ENCODE measurements around the gene VIL1.

VIL1 gene

GRCh38 chr2:218418717-218419458 lies at the start of gene VIL1:
Gene VIL1 (plus strand): TSS chr2:218419123. CDS start chr2:218423779, 4,656 bp downstream.
- TF ChIP-seq CTCF (IDR thresholded peaks at IDR 0.05; ENCODE audit: control insufficient read depth, extremely low read depth, insufficient read depth), result no peak
- DNase-seq (ENCODE audit: low read depth), result no peak
- no peak within 1 kb of the TSS for H3K4me3 ChIP-seq (ENCODE audit: low read depth, low read length)

- no peak overlapping the region for H3K4me3 ChIP-seq (ENCODE audit: low read depth, low read length)
- peak; percentile 37 for DNase-seq (ENCODE audit: low read depth)
- TF ChIP-seq CTCF (IDR thresholded peaks at IDR 0.05; ENCODE audit: control insufficient read depth, extremely low read depth, insufficient read depth), result no peak
Observed at GRCh38 chr2:218369330-218369729, 49.6 kb upstream of the VIL1 start.

- no peak overlapping the region for H3K4me3 ChIP-seq (ENCODE audit: low read depth, low read length)
- TF ChIP-seq CTCF (IDR thresholded peaks at IDR 0.05; ENCODE audit: control insufficient read depth, extremely low read depth, insufficient read depth), result no peak
- no peak for DNase-seq (ENCODE audit: low read depth)
Observed at GRCh38 chr2:218370410-218371063, 48.4 kb upstream of the VIL1 start.

- no peak overlapping the region for H3K4me3 ChIP-seq (ENCODE audit: low read depth, low read length)
- DNase-seq (ENCODE audit: low read depth), result no peak
- no peak for TF ChIP-seq CTCF (IDR thresholded peaks at IDR 0.05; ENCODE audit: control insufficient read depth, extremely low read depth, insufficient read depth)
Observed at GRCh38 chr2:218371983-218372350, 47.0 kb upstream of the VIL1 start.

- no peak for TF ChIP-seq CTCF (IDR thresholded peaks at IDR 0.05; ENCODE audit: control insufficient read depth, extremely low read depth, insufficient read depth)
- DNase-seq (ENCODE audit: low read depth), result no peak
- H3K4me3 ChIP-seq (ENCODE audit: low read depth, low read length), result no peak overlapping the region
Observed at GRCh38 chr2:218374795-218375194, 44.1 kb upstream of the VIL1 start.

- no peak for TF ChIP-seq CTCF (IDR thresholded peaks at IDR 0.05; ENCODE audit: control insufficient read depth, extremely low read depth, insufficient read depth)
- peak; percentile 32 for DNase-seq (ENCODE audit: low read depth)
- no peak overlapping the region for H3K4me3 ChIP-seq (ENCODE audit: low read depth, low read length)
Observed at GRCh38 chr2:218375212-218375611, 43.7 kb upstream of the VIL1 start.

Data from LNCaP clone FGC (cell line).